NCI-H146 treated with DMSO at 0.1 percent for 48 hours (cell line): ENCODE data around the gene PTPRU.
A peak's percentile ranks its signal among the peaks of the same experiment; 100 is the strongest.

ENCODE experiments used
- DNase-seq: peaks from one replicate; lab custom pipeline; 2025; ENCODE audit not compliant: unreplicated experiment; lab: John Stamatoyannopoulos, UW

The PTPRU gene

GRCh38 chr1:29361686-29362085, 125.4 kb downstream of the PTPRU start:
- DNase-seq, result no peak

DNA sequence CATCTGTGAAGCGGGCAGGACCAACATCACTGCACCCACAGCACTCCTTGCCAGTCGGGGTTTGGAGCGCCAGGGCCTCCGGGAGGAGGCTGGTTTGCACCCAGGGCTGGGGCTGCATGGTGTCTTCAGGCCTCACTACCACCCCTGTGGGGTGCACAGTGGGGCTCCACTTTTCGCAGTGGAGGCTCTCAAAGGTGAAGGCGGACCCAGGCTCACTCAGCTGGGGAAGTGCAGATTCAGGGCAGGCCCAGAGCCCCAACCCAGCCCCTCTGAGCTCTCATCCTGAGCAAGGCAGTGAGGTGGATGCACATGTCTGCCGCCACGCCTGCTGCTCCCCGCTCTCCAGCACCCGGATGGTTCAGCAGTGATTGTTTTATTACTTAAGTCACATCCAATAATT, 125.8 kb downstream of the PTPRU start:
- no peak for DNase-seq

GRCh38 chr1:29362764-29363163, 126.4 kb downstream of the PTPRU start:
- DNase-seq, result no peak

DNA sequence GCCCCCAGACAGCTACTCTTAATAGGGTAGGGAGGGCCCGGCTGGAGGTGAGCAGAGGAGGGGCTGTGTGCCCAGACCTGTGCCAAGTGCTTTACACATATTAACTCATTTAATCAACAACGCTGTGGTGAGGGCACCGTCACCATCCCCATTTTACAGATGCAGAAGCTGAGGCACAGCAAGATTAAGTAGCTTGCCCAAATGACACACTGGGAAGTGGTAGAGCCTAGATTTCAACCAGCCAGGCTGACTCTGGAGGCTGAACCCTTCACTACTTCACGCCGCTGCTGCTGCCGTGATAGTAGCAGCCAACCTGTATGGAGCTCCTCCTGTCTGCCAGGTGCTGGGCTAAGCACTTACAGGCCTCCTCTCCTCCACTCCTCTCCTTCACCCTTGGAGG, 127.2 kb downstream of the PTPRU start:
- DNase-seq, result no peak

- DNase-seq, result no peak
Observed at GRCh38 chr1:29364101-29364678, 127.9 kb downstream of the PTPRU start.

GRCh38 chr1:29365906-29366670, 129.8 kb downstream of the PTPRU start:
- DNase-seq, result no peak

GRCh38 chr1:29368936-29369932, 132.9 kb downstream of the PTPRU start:
- DNase-seq, result peak; percentile 46

- DNase-seq, result no peak
Observed at GRCh38 chr1:29370067-29370466, 133.7 kb downstream of the PTPRU start.

DNA sequence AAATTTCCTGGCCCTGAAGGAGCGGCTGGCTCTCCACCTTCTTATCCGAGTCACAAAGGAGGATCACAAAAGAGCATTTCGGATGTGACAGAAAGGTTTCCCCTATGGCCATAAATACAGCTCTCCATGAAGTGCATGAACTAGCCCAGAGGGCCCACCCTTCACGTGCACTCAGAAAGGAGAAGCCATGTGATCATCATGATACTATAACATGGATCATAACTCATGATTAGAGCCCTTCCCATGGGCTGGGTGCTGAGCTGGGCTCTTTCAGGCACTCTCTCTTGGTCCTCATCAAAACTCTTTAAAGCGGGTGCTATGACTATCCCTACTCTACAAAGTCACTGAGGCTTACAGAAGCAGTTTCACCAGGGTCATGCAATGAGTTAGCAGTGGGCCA, 135.0 kb downstream of the PTPRU start:
- no peak for DNase-seq

DNA sequence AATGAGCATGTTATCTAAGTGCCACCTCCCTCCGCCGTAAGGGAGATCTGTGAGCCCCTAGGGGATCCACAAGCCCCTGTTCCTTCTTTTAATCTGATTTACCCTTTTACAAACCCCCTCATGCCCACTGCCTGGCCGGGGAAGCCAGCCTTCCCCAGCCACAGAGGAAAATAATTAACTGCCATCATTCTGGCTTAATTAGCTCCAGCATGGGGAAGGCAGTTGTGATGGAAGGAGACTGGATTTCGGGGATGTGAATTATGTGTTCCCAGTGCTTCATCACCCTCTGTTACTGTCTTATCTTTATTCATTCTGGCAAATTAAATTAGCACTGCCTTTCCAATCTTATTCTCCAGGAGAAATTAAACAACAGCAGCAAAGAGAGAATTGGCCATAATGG, 135.8 kb downstream of the PTPRU start:
- DNase-seq, result no peak
